Measurements from ENCODE around the gene ZNF213.
"Not testable (repeated sequence)": the region's sequence is repeated elsewhere in the genome, so short reads cannot be mapped to it uniquely, and the experiment has no call there.

DNA sequence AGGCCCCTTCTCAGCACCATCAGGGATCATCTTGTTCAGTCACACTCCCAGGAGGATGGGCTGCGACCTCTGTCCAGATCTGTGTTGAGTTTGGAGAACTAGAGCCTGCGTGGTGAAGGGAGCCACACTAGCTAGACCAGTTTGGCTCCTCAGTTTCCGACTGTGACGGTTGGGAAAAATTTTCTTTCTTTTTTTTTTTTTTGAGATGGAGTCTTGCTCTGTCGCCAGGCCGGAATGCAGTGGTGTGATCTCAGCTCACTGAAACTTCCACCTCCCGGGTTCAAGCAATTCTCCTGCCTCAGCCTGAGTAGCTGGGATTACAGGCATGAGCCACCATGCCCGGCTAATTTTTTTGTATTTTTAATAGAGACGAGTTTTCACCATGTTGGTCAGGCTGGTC, 4.7 kb downstream of the ZNF213 start:
- not testable (repeated sequence) for TF ChIP-seq POLR2A (IDR thresholded peaks at IDR 0.05)
- TF ChIP-seq, protein P1, sequence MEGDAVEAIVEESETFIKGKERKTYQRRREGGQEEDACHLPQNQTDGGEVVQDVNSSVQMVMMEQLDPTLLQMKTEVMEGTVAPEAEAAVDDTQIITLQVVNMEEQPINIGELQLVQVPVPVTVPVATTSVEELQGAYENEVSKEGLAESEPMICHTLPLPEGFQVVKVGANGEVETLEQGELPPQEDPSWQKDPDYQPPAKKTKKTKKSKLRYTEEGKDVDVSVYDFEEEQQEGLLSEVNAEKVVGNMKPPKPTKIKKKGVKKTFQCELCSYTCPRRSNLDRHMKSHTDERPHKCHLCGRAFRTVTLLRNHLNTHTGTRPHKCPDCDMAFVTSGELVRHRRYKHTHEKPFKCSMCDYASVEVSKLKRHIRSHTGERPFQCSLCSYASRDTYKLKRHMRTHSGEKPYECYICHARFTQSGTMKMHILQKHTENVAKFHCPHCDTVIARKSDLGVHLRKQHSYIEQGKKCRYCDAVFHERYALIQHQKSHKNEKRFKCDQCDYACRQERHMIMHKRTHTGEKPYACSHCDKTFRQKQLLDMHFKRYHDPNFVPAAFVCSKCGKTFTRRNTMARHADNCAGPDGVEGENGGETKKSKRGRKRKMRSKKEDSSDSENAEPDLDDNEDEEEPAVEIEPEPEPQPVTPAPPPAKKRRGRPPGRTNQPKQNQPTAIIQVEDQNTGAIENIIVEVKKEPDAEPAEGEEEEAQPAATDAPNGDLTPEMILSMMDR (IDR thresholded peaks at IDR 0.05): not testable (repeated sequence)
